Loucy (cell line): Measurements from ENCODE around the gene CACTIN.

Experiments
- H2AFZ ChIP-seq: fragments of 200-600 bp; sonication (generic); 2 replicates; pipeline ENCODE4 v1.6.0; 2016; ENCODE audit warnings: antibody characterized with exemption, mild to moderate bottlenecking, low read length, moderate library complexity
- H3F3A ChIP-seq: fragments of 200-600 bp; 2 replicates; pipeline ENCODE4 v1.6.0; 2016; ENCODE audit warnings: antibody characterized with exemption, low read depth, mild to moderate bottlenecking
- H3K27me3 ChIP-seq: fragments of 200-600 bp; sonication (generic); 2 replicates; pipeline ENCODE4 v1.6.1; 2014; ENCODE audit warnings: low read length, mild to moderate bottlenecking; ENCODE audit not compliant: insufficient read depth, poor library complexity, severe bottlenecking
- H3K36me3 ChIP-seq: fragments of 200-600 bp; sonication (generic); 2 replicates; pipeline ENCODE4 v1.6.1; 2016; ENCODE audit warnings: low read length; ENCODE audit not compliant: insufficient read depth
- H3K4me1 ChIP-seq: fragments of 200-600 bp; sonication (generic); 2 replicates; pipeline ENCODE4 v1.5.1; 2014; ENCODE audit warnings: low read length, mild to moderate bottlenecking; ENCODE audit not compliant: insufficient read depth, poor library complexity, severe bottlenecking
- H3K4me2 ChIP-seq: fragments of 200-600 bp; sonication (generic); 2 replicates; pipeline ENCODE4 v1.6.0; 2014; ENCODE audit warnings: antibody characterized with exemption, low read length, low read depth, mild to moderate bottlenecking; ENCODE audit not compliant: poor library complexity, severe bottlenecking
- H3K4me3 ChIP-seq: fragments of 200-600 bp; sonication (generic); 2 replicates; pipeline ENCODE4 v1.5.1; 2014; ENCODE audit warnings: low read length, mild to moderate bottlenecking, mixed read lengths; ENCODE audit not compliant: poor library complexity, severe bottlenecking
- H3K79me2 ChIP-seq: fragments of 200-600 bp; sonication (generic); 2 replicates; pipeline ENCODE4 v1.6.1; 2014; ENCODE audit warnings: low read length; ENCODE audit not compliant: insufficient read depth
- H3K9ac ChIP-seq: fragments of 200-600 bp; sonication (generic); 2 replicates; pipeline ENCODE4 v1.6.0; 2014; ENCODE audit warnings: mild to moderate bottlenecking, low read depth, low read length, moderate library complexity; ENCODE audit not compliant: poor library complexity, severe bottlenecking
- H3K9me2 ChIP-seq: fragments of 200-600 bp; sonication (generic); replicated peaks from 2 replicates; pipeline ENCODE4 v1.6.1; 2016; ENCODE audit warnings: low read depth, low read length, mixed read lengths
- H3K9me3 ChIP-seq: fragments of 200-600 bp; sonication (generic); 2 replicates; pipeline ENCODE4 v1.6.1; 2014; ENCODE audit warnings: mild to moderate bottlenecking, antibody characterized with exemption, low read length, low read depth; ENCODE audit not compliant: insufficient read depth
- H4K20me1 ChIP-seq: fragments of 200-600 bp; sonication (generic); 2 replicates; pipeline ENCODE4 v1.6.0; 2014; ENCODE audit warnings: antibody characterized with exemption, low read length, mild to moderate bottlenecking; ENCODE audit not compliant: insufficient read depth, poor library complexity, severe bottlenecking
- EZH2phosphoT487 ChIP-seq: fragments of 200-600 bp; IDR thresholded peaks from 2 replicates; pipeline ENCODE4 v1.6.1; 2018; ENCODE audit warnings: antibody characterized with exemption, mild to moderate bottlenecking, moderate library complexity, borderline replicate concordance
- TF ChIP-seq, protein P1 (sequence below): fragments of 200-600 bp; sonication (generic); conservative IDR thresholded peaks from 2 replicates; pipeline ENCODE4 v1.5.1; 2014; ENCODE audit warnings: mild to moderate bottlenecking, antibody characterized with exemption, low read length

The CACTIN gene

DNA sequence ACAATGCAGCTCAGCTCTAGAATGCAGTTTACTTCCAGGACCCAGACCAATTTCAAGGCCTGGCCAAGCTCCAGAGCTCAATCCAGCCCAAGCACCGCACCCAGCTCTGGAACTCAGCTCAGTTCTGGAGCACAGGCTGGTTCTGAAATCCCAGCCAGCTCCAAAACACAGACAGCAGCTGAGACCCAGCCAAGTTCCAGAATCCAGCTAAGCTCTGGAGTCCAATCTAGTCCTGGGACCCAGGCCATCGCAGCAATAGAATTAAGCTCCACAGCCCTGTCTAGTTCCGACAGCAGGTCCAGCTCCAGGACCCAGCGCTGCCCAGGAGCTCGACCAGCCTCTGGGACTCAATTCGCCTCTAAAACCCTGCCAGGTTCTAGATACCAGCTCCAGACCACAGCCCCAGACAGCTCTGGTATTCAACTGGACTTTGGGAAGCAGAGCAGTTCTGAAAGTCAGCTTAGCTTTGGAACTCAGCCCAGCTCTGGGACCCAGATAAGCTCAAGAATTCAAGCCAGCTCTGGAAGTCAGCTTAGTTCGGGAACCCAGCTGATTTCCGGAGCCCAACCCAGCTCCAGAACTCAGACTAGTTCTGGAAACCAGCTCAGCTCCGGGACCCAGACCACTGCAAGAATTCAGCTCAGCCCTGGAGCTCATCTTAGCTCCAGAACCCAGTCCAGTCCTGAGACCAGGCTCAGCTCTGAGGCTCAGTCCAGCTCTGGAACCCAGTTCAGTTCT is 34.5 kb downstream of the CACTIN start:
- Histone ChIP-seq H3K9ac (no peak overlapping the region), H3F3A (no peaks in the 10 kb centered on the region), H3K9me2 (no peaks in the 10 kb centered on the region), H4K20me1 (no peaks in the 10 kb centered on the region), H3K36me3 (no peaks in the 10 kb centered on the region), H3K4me2 (no peak overlapping the region), H3K4me3 (no peak overlapping the region), H2AFZ (no peak overlapping the region), H3K9me3 (peaks cover 6% of the 10 kb centered on the region; the same call in 1 of the 2 replicates), H3K79me2 (no peaks in the 10 kb centered on the region), H3K27me3 (no peaks in the 10 kb centered on the region), H3K4me1 (no peaks in the 10 kb centered on the region)
- TF ChIP-seq EZH2phosphoT487: no peak
- TF ChIP-seq, protein P1, sequence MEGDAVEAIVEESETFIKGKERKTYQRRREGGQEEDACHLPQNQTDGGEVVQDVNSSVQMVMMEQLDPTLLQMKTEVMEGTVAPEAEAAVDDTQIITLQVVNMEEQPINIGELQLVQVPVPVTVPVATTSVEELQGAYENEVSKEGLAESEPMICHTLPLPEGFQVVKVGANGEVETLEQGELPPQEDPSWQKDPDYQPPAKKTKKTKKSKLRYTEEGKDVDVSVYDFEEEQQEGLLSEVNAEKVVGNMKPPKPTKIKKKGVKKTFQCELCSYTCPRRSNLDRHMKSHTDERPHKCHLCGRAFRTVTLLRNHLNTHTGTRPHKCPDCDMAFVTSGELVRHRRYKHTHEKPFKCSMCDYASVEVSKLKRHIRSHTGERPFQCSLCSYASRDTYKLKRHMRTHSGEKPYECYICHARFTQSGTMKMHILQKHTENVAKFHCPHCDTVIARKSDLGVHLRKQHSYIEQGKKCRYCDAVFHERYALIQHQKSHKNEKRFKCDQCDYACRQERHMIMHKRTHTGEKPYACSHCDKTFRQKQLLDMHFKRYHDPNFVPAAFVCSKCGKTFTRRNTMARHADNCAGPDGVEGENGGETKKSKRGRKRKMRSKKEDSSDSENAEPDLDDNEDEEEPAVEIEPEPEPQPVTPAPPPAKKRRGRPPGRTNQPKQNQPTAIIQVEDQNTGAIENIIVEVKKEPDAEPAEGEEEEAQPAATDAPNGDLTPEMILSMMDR: no peak

DNA sequence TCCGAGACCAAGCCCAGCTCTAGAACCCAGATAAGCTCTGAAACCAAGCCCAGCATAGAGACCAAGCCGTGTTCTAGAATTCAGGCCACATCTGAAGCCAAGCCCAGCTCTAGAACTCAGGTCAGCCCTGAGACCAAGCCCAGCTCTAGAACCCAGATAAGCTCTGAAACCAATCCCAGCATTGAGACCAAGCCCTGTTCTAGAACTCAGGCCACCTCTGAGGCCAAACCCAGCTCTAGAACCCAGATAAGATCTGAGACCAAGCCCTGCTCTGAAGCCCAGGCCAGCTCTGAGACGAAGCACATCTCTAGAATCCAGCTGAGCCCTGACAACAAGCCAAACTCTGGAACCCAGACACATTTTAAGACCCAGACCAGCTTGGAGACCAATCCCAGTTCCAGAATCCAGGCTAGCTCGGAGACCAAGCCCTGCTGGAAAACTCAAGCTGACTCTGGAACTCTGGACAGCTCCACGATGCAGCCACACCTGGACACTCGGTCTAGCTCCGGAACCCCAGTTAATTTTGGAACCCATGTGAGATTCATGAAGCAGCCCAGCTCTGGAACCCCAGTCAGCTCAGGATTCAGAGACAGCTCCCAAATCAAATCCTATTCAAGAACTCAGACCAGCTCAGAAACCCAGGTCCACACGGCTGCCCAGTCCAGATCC is 35.5 kb downstream of the CACTIN start:
- no peak overlapping the region for H3K4me2 ChIP-seq
- no peaks in the 10 kb centered on the region for H3F3A ChIP-seq
- TF ChIP-seq, protein P1: no peak
- TF ChIP-seq EZH2phosphoT487: no peak
- peaks cover 6% of the 10 kb centered on the region; the same call in 1 of the 2 replicates for H3K9me3 ChIP-seq
- H4K20me1 ChIP-seq: no peaks in the 10 kb centered on the region
- no peaks in the 10 kb centered on the region for H3K79me2 ChIP-seq
- H3K9ac ChIP-seq: no peak overlapping the region
- H3K36me3 ChIP-seq: no peaks in the 10 kb centered on the region
- no peak overlapping the region for H2AFZ ChIP-seq
- H3K9me2 ChIP-seq: no peaks in the 10 kb centered on the region
- H3K4me1 ChIP-seq: no peaks in the 10 kb centered on the region
- no peaks in the 10 kb centered on the region for H3K27me3 ChIP-seq
- no peak overlapping the region for H3K4me3 ChIP-seq

DNA sequence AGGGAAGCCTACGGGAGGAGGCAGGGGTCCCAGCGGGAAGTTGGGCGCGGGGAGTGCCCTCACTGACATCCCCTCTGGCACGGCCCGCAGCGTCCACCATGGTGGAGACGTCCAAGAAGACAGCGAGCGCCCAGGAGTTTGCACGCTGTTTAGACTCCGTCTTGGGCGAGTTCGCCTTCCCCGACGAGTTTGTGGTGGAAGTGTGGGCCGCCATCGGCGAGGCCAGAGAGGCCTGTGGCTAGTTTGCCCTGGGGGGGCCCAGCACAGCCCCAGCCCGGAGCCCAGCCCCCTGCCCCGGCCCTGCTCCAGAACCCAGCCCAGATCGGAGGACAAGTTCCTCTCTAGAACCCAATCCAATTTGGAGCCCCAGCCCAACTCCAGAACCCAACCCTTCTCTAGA is 36.6 kb downstream of the CACTIN start:
- no peaks in the 10 kb centered on the region for H3K9me2 ChIP-seq
- H3K4me3 ChIP-seq: no peak overlapping the region
- H3K9ac ChIP-seq: no peak overlapping the region
- no peaks in the 10 kb centered on the region for H3K79me2 ChIP-seq
- no peaks in the 10 kb centered on the region for H3K4me1 ChIP-seq
- H3K27me3 ChIP-seq: no peaks in the 10 kb centered on the region
- no peak overlapping the region for H2AFZ ChIP-seq
- H4K20me1 ChIP-seq: no peaks in the 10 kb centered on the region
- H3K4me2 ChIP-seq: no peak overlapping the region
- H3K36me3 ChIP-seq: no peaks in the 10 kb centered on the region
- H3K9me3 ChIP-seq: peaks cover 6% of the 10 kb centered on the region; the same call in 1 of the 2 replicates
- TF ChIP-seq, protein P1: no peak
- no peak for TF ChIP-seq EZH2phosphoT487
- H3F3A ChIP-seq: no peaks in the 10 kb centered on the region
